ENCODE data around the gene PTGER1. TPM values are rescaled to one million over a fixed set of nuclear protein-coding genes. Genes with fewer than 3 reads are reported as not detected.
A peak's percentile ranks its signal among the peaks of the same experiment; 100 is the strongest.

Gene PTGER1
- total and polyA plus RNA-seq, 2 experiments from 2014 or later = 0.57 TPM; not detected in 1

DNA sequence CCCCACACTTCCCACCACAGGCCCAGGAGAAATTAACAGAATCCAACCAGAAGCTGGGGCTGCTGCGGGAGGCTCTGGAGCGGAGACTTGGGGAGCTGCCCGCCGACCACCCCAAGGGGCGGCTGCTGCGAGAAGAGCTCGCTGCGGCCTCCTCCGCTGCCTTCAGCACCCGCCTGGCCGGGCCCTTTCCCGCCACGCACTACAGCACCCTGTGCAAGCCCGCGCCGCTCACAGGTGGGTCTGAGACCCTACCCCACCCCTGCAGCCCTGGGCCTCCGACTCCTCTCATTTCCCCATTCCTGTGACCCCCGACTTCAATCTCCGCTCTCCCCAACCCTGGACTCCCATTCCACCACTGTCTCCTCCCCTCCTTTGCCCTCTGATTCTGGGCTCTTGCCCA, 24.3 kb downstream of the PTGER1 start:
- no peak overlapping the region for H2AFZ ChIP-seq
- H3K4me1 ChIP-seq (ENCODE audit: insufficient read depth) = no peaks in the 10 kb centered on the region
- Mint-ChIP-seq H3K4me1 (no peaks in the 10 kb centered on the region), H3K27ac (no peak overlapping the region), H3K9me3 (no peaks in the 10 kb centered on the region; the same call in 2 of the 3 replicates), H3K27me3 (ENCODE audit: insufficient read depth, low read depth, poor library complexity) (peaks cover 14% of the 10 kb centered on the region), H3K4me3 (no peak overlapping the region), H3K36me3 (ENCODE audit: low read depth) (peaks cover 58% of the 10 kb centered on the region)
- DNase-seq (ENCODE audit: low spot score) (no peak), ATAC-seq (no peak)
- H3K79me2 ChIP-seq (replicated peaks; ENCODE audit: insufficient read depth) = no peaks in the 10 kb centered on the region
- H3K36me3 ChIP-seq (ENCODE audit: insufficient read depth) = peaks cover 20% of the 10 kb centered on the region
- no peak overlapping the region for H3K4me2 ChIP-seq
- H4K20me1 ChIP-seq (replicated peaks; ENCODE audit: insufficient read depth) = no peaks in the 10 kb centered on the region
- H3K9me2 ChIP-seq (ENCODE audit: insufficient read depth) = no peaks in the 10 kb centered on the region
- no peak overlapping the region for H3K4me3 ChIP-seq
- peaks cover 14% of the 10 kb centered on the region for H3F3A ChIP-seq (replicated peaks; ENCODE audit: low read depth)
- no peak overlapping the region for H3K27ac ChIP-seq (ENCODE audit: low read depth)
- no peaks in the 10 kb centered on the region for H3K27me3 ChIP-seq (ENCODE audit: insufficient read depth)
- TF ChIP-seq REST (IDR thresholded peaks at IDR 0.05; ENCODE audit: unreplicated experiment) = no peak
- no peak for TF ChIP-seq JUNB (IDR thresholded peaks at IDR 0.05; ENCODE audit: unreplicated experiment)
- TF ChIP-seq NANOG (IDR thresholded peaks at IDR 0.05; ENCODE audit: borderline replicate concordance) = no peak

- Mint-ChIP-seq H3K4me1 (no peaks in the 10 kb centered on the region), H3K9me3 (no peaks in the 10 kb centered on the region; the same call in 2 of the 3 replicates), H3K4me3 (no peak overlapping the region), H3K27ac (peak overlapping the region; percentile 60), H3K36me3 (ENCODE audit: low read depth) (peaks cover 60% of the 10 kb centered on the region), H3K27me3 (ENCODE audit: insufficient read depth, low read depth, poor library complexity) (peaks cover 14% of the 10 kb centered on the region)
- Histone ChIP-seq H3K27me3 (ENCODE audit: insufficient read depth) (no peaks in the 10 kb centered on the region), H3F3A (replicated peaks; ENCODE audit: low read depth) (peaks cover 14% of the 10 kb centered on the region), H3K9me2 (ENCODE audit: insufficient read depth) (no peaks in the 10 kb centered on the region), H4K20me1 (replicated peaks; ENCODE audit: insufficient read depth) (no peaks in the 10 kb centered on the region), H3K4me2 (no peak overlapping the region), H3K4me3 (no peak overlapping the region), H2AFZ (no peak overlapping the region), H3K79me2 (replicated peaks; ENCODE audit: insufficient read depth) (no peaks in the 10 kb centered on the region), H3K27ac (ENCODE audit: low read depth) (no peak overlapping the region), H3K4me1 (ENCODE audit: insufficient read depth) (no peaks in the 10 kb centered on the region), H3K36me3 (ENCODE audit: insufficient read depth) (peaks cover 20% of the 10 kb centered on the region)
- DNase-seq (ENCODE audit: low spot score) = peak; percentile 98
- TF ChIP-seq REST (IDR thresholded peaks at IDR 0.05; ENCODE audit: unreplicated experiment) = no peak
- ATAC-seq = peak; percentile 95
These were observed 24.8 kb downstream of the PTGER1 start for GRCh38 chr19:14450168-14450874.

Measured in GM23338 (cell line).